GM19452 (cell line): ENCODE measurements around the gene PPIE.

Experiments used
- ATAC-seq: cut with Tn5 transposase; IDR thresholded peaks from one replicate; pipeline ENCODE4 v1.9.1; 2021; ENCODE audit not compliant: unreplicated experiment

The PPIE gene

GRCh38 chr1:39720094-39720999, 18.3 kb upstream of the PPIE start:
- no peak for ATAC-seq

DNA sequence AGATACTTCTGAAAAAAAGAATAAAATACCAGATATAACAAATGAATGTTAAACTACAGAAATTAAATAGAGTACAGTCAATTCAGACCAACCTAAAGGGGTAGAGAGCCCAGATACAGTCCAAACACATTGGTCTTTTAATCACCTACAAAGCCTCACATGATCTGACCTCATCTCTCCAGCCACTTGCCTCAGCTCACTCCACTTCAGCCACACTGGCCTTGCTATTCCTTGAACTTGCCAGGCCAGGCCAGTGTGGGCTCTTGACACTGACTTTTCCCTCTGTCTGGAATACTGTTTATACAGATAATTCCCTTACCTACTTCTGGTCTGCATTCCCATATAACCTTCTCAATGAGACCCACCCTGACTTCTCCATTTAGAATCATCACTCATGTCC, 17.0 kb upstream of the PPIE start:
- no peak for ATAC-seq

DNA sequence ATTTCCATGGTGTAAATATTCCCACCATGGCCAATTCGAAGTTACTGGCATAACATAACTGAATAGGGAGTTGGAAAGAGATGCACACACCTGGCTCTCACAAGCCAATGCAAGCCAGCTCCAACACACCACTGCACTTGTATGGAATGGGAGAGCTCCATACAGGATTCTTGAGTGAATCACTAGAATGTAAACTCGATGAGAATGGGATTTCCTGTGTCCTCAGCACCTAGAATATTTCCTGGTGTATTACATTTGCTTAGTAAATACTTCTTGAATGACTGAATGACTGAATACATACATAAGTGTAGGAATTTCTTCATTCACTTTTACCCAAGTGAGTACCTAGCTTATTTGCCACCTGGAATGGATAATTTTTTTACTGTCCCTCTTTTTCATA, 16.2 kb upstream of the PPIE start:
- ATAC-seq: no peak

GRCh38 chr1:39726600-39726999, 12.1 kb upstream of the PPIE start:
- no peak for ATAC-seq

DNA sequence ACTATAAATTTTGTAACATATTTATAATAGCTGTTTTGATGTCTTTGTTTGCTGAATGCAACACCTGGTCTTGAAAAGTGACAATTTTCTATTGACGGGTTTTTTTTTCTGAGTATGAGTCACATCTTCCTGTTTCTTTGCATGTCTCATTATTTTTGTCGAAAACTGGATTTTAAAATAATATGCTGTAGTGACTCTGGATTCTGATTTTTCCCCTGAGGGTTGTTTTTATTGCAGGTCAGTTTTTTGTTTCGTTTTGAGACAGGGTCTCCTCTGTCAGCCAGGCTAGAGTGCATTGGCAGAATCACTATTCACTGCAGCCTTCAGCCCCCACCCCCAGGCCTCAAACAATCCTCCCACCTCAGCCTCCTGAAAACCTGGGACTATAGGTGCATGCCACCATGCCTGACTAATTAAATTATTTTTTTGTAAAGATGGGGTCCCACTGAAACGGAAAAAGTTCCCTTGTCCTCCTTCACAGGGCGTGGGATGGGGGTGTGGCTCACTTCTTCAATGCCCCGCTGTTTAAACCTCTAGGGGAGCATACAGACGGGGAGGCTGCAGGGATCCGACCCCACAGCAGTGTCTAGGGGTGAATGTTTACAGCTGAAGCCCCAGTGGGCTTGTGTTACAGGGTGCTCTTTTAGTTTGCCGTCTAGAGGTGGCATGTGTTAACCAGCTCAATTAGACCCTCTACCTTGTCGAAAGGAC, 11.3 kb upstream of the PPIE start:
- ATAC-seq: no peak

DNA sequence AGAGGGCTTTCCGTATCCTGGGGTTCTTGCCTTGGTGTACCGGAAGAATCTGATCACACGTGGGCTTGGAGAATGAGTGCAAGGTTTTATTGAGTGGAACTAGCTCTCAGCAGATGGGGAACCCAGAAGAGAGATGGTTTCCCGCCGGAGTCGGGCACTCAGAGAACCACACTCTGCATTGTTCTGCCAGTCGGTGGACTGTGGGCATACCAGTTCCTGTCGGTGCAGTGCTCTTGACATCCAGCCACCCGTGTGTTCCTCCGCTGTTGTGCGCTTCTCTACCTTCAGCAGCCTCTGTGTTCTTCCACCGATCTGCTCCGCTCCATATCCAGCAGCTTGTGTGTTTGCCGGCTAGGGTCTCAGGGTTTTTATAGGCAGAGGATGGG, 10.8 kb upstream of the PPIE start:
- ATAC-seq: no peak

DNA sequence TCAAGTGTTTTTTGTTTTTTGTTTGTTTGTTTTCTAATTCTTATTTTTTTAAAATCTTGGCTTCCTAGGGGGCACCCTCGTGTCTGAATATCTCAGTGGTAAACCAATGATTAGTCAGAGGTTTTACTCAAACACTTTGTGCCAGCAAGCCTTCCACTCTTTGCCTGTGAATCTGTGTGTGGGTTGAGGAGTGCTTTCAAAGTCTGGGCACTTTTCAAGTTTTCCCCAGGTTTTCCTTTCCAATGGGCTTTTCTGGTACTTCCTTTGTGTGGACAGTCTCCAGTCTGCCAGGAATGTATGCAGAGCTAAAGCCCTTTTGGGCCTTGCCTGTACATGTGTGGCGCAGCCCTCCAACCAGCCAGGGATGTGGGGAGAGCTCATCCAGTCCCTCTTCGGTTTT, 9.7 kb upstream of the PPIE start:
- ATAC-seq: no peak

GRCh38 chr1:39729842-39730241, 8.8 kb upstream of the PPIE start:
- ATAC-seq: no peak

- ATAC-seq: no peak
Measured at GRCh38 chr1:39732730-39733129, 6.0 kb upstream of the PPIE start.

- no peak for ATAC-seq
Measured at GRCh38 chr1:39733161-39733560, 5.5 kb upstream of the PPIE start.

DNA sequence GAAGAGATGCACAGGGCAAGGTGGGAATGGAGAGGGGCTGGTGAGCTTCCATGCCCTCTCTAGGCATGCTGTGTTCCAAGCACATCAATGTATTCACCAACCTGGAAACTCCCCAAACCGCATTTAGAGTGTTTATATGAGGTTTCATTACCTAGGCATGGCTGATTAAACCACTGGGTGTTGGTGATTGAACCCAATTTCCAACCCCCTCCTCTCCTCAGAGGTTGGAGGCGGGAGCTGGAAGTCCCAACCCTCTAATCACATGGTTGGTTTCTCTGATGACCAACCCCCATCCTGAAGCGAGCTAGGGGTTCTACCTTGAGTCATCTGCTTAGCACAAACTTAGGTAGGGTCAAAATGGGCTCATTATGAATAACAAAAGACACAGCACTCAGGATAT, 3.0 kb upstream of the PPIE start:
- ATAC-seq: no peak

DNA sequence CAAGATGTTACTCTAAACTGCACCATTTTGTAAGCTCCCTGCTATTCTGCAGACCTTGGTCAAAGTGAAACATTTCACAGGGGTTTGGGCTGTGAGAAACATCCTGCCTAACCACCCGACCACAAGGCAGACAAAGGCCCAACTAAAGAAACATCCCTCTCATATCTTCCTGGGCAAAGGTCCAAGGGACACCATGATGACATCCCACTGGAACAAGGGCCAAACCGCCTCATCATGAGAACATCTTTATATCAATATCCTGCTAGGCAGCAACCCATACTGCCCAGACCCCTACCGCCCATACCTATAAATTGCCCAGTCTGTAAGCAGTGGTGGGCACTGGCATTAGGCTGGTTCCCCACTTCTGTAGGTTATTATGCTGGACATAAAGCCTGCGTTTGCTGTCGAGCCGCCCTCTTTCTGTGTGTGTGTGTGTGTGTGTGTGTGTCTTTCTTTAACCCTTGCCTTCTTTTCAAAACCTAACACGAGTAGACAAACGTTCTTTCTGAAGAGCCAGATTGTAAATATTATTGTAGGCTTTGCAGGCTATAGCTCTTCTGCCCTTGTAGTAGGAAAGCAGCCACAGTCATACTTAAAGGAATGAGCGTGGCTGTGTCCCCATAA, 1.0 kb upstream of the PPIE start:
- no peak for ATAC-seq

- ATAC-seq: no peak
Measured at GRCh38 chr1:39745016-39745670, 6.5 kb downstream of the PPIE start.

DNA sequence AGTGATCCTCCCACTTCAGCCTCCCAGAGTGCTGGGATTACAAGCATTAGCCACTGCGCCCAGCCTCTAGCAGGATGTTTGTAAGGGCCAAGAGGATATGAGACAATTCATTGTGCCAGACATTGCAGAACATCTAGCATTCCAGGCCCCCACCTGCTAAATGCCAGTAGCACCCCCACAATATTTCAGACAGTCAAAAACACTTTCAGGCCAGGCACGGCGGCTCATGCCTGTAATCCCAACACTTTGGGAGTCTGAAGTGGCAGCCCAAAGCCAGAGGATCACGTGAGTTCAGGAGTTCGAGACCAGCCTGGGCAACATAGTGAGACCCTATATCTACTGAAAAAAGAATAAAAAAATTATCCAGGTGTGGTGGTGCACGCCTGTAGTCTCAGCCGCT, 12.9 kb downstream of the PPIE start:
- ATAC-seq: no peak

DNA sequence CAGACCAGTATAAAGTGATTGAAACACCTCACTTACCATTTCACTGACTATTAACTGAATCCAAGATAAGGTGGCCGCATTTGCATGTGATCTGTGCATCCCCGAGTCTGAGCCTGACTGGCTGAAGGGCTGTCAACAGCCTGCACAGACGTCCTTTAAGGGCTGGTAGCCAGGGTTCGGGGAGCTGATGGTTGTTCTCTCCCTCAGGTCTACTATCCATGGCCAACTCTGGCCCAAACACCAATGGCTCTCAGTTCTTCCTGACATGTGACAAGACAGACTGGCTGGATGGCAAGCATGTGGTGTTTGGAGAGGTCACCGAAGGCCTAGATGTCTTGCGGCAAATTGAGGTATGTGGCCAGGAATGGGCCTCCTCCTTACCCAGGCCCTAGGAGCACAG, 14.0 kb downstream of the PPIE start:
- ATAC-seq: no peak

- ATAC-seq: no peak
Measured at GRCh38 chr1:39753132-39754025, 14.7 kb downstream of the PPIE start.

GRCh38 chr1:39754026-39754570, 15.4 kb downstream of the PPIE start:
- ATAC-seq: no peak

DNA sequence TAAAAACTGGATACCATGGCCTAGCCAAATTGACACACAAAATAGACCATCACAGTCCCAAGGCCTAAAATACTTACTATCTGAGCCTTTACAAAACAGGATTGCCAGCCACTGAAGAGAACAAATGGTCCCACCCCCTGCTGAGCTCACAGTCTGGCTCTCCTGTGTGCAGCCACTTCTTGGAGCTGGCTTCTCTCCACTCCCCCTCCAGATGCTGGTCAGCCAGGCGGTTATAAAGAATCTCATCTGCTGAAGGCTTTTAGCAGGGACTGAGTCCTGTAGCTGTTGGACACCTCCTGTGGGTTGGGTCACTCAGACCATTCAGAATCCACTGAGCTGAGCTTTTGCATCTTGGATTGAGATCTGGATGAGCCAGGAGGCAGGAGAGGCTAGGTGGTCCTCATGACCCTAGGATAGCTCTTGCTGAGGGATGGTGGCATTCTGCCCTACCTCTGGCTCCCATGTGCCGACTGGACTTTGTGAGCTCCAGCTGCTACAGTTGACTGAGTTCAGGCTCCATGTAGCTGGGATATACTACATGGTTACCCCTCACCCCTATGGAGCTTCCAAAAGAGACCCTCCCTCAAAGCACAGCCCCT, 16.3 kb downstream of the PPIE start:
- ATAC-seq: no peak

DNA sequence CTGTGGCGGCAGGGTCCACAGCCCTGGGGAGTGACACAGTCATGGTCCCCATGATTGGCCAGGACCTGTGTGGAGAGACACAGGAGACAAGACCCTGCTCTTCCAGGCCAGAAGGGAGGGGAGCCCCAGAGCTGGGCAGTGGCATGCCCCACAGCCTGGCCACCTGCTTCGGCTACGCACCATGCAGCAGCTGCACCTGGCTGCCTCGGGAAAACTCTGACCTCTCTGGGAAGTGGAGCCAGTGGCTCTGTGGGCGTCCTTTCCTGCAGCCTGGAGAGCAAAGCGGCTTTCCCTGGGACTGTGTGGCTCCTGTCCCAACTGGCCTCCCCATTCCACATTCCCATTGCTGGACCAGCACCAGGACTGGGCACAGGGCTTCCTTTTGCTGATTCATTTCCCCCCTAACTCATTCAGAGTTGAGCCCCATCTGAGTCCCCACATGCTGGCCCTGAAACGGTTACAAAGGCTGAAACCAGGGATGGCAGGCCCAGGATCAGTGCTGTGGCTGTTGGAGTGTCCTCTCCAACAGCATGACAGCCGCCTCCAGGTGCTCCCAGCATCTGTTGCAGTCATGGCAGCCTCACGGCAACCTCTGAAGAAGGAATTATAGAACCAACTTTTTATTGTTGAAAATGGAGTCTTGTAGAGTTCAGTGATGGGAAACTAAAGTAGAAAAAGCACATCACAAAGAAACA, 17.4 kb downstream of the PPIE start:
- no peak for ATAC-seq
